Activated CD8-positive, alpha-beta memory T cell treated with anti-CD3 and anti-CD28 coated beads for 48 hours (primary cell): Measurements from ENCODE around the gene PTPRZ1.

ENCODE experiments used
- DNase-seq, 3 experiments: peaks; one replicate each; pipeline ENCODE4 v3.0.0-alpha.2; 2020; ENCODE audit warnings: low read depth in 2 of 3, low spot score in 2 of 3

Gene PTPRZ1

DNA sequence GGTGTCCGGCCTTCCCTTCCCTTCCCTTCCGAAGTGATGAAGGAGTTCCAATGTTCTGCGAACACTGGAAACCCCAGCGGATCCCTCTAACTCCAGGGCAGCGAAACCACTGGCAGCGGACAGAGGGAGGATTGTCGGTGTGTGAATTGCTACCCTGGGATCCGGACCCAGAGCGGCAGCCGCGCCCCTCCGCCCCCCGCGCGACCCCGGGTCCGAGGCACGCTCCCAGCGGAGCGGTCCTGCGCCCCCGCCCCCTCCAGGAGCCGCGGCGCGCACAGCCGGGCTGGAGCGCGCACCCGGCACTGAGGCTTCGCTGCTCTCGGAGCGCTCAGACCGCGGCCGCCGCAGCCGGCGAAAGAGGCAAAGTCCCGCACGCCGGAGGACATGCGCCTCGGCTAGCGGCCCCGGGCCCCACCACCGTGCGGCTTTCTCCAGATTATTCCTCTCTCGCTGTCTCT lies at the start of gene PTPRZ1:
Gene PTPRZ1 (plus strand): TSS at position 331 of the 458 bp plus-strand sequence. CDS start 339 bp downstream, outside the sequence.
- DNase-seq = no peak

DNA sequence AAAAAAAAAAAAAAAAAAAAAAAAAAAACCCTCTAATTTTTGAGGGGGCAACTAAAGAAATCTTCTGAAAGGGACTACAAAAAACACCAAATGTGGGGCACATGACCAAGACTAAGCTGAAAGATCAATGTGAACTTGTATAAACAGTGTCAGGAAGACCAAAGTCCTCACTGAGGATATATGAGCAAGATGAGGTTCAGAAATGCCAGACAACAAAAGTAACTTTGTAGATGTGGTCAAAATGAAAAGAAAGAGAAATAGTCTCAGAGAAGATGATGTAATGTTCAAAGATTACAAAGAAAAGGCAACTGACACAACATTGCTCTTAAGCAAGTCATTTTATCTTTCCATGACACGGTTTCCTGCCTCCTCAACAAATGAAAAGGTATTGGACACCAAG lies 48.7 kb upstream of the PTPRZ1 start:
- DNase-seq = no peak

DNA sequence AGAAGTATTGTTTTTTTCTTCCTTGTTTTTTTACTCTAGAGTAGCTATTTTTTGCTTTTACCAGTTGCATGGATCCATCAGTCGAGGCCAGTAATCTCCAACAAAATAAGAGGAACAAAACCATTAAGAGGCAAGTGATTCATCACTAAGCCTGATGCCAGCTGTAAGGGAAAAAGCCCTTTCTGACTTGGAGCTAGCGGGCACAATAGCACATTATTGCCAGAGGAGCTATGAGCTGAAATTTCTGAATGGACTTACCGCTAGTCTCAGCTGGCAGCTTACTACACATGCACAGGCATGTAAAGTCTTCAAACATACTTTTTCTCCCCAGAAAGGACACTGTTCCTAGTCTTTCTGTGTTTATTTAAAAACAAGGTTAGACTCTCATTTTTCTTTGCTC lies 41.6 kb upstream of the PTPRZ1 start:
- no peak for DNase-seq

DNA sequence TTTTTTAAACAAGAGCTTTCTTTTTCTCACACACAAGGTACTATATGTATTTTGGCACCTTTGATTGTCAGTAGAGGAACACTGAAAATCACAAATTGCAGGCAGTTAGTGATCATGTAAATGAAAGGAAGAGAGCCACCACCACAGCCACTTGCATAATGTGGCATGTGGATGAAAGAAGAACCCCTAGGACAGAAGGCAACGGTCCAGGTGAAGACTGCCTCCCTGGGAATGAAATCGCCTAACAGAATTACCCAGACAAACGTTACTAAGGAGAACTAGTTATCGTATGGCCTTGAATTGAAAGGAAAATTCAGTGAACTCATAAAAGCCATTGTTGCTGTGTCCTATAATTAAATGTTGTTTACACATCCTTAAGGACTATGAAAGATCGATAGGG lies 41.2 kb upstream of the PTPRZ1 start:
- no peak for DNase-seq

DNA sequence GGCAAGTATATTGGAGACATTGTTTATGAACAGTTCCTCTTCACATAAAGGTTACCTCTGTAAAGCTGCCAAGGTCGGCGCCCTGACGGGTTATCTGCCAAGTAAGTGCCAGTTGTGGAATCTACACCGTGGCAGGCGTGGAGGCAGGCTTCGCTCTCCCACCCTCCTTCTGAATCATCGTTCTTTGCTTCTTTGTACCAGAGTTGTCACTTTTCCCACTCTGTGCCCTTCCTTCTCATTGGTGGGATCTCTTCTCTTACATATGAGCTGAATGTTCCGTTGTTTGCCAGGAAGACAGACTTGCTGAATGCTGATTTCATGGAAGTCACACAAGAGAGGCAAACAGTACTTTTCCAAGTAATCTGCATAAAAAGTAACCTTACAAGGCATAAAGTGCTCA lies 40.6 kb upstream of the PTPRZ1 start:
- no peak for DNase-seq

DNA sequence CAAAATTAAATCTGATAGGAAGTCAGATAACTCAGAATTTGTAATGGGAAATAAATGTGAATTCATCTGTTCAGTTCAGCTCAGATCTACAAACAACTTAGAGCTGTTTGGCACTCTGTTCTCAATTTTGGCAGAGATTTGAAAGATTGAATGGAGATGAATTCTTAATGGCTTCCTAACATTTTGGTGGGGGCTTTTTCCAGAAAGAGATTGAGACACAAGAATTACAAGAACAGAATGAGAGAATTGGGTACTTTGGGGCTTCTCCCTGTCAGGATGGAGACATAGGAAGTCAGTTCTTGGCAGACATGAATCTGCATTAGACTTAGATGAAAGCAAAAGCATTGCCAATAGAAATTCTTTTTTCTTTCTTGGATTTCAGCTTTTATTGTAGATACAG lies 39.0 kb upstream of the PTPRZ1 start:
- DNase-seq = no peak

DNA sequence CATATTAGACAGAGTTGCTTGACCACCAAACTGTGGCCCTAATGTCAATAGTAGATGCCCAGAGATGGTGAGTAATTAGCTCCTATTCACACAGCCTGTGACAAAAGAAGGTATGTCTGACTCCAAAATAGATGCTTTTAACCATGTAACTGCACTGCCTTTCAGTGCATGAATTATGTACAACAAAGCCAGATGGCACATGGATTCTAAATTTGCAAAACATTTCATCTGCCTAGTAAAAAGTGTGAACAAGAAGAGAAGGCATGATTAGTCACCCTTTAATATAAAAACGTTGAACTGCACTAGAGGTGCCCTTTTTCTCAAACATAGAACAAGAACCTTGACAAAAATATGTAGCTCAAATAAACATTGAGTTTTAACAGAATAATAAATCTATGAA lies 35.5 kb upstream of the PTPRZ1 start:
- no peak for DNase-seq

DNA sequence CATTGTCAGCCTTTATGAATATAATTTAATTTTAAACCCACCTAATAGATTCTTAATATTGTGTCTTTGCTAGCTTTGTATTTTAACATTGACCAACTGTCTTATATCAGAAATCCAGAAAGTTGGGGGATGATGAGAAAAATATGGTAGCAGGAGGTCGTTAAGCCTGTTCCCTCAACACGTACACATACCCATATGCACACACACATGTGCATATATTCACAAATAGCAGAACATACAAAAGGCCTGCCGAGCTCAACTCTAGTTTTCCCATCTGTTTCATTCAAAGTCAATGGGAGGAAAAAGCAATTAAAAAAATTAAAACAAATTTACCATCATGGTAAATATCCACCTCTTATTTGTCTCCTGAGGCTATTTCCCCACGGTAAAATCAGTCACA lies 25.9 kb upstream of the PTPRZ1 start:
- DNase-seq = no peak

DNA sequence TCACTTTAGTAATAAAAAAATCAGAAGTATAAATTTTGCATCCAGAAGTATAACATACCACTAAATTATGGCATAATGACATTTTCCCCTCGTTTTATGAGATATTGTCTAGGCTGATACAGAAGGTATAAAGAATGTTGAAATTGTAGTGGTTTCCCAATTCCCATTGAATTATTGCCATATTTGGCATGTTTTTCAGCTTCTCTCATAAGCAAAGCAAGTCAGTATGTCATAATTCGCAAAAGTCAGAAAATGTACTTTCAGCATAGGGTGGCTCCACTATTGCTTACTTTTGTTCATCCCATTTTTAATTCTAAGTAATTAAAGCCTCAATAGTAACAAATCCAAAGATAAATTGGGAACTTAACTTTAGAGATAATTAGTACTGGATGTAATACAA lies 19.7 kb upstream of the PTPRZ1 start:
- DNase-seq = no peak

DNA sequence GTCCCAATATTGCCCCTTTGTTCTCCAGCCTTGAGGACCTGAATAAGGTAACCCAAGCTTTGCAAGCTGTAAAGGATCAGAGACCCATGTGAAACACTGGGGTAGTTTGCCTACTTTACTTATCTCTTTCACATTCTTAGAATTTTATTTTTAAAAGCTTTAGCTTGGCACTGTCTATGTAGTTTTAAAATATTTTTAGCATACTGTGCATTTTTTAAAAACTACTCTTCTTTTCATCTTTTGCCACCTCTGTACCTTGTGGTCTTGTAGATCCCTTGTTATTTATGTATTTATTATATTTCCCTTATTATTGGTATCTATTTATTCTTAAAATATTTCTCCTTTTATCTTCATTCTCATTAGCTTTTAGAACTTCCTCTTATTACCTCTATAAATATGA lies 12.0 kb upstream of the PTPRZ1 start:
- DNase-seq = no peak

DNA sequence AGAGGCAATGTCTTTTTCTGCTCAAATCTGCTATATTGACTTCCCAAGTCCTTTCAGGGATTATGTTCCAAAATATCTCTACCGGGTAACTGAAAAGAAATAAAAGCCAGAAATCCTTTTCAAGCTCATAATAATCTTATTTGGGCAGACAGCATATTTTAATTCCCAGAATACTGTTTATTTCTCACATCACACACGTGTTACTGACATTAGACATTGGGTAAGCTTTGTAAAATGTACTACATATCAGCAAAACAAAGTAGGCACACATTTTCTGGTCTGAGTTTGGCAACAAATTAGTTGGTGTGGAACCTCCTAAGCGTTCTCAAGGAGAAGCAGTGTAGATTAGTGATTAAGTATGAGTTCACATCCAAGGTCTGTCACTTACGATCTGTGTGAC lies 10.4 kb upstream of the PTPRZ1 start:
- no peak for DNase-seq

DNA sequence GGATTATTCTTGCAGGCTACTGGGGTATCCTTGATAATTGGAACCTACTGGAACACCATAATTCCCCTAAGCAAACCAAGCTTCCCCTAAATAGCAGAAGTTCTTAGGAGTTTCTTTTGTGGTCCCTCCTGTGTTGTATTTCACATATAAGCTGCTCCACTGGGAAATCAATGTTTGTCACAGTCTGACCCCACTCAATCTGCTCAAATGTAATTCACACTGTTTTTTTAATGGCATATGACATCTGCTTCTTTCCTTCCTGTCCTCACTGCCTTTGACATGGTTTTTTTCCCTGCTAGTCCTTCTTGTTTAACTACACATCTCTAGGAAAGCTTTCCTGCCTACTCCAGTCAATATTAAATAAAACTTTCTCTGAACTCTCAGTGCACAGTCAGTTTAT lies 1.8 kb upstream of the PTPRZ1 start:
- no peak for DNase-seq

DNA sequence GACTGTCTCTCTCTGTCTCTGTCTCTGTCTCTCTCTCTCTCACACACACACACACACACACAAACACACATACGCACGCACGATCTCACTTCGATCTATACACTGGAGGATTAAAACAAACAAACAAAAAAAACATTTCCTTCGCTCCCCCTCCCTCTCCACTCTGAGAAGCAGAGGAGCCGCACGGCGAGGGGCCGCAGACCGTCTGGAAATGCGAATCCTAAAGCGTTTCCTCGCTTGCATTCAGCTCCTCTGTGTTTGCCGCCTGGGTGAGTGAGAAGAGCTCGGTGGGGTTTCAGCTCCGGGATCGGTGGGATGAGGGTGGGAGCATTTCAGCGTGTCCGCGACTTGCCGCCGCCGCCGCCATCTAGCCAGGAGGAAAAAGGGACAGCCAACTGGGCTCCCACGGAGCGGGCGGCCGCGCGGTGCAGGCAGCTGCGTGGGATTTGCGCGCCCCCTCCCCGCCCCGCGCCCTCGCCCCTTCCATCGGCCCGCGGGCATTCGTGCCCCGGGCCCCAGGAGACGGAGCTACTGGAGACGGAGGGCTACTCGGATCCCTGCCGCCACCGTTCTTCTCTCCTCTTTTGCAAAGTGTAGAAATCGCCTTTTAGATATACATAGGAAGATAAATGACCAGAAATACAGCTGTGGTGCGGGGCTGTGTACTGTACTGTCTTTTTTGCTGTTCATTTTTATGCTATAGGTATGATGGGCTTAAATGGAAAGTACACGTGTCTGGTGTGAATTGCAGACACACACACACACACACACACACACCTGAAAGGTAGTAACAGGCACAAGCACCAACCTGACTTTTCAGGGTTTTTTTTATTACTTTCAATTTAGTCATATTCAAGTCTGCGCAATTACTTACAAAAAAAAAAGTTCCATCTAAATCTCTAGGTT lies 581 bp downstream of the PTPRZ1 start:
- no peak for DNase-seq

DNA sequence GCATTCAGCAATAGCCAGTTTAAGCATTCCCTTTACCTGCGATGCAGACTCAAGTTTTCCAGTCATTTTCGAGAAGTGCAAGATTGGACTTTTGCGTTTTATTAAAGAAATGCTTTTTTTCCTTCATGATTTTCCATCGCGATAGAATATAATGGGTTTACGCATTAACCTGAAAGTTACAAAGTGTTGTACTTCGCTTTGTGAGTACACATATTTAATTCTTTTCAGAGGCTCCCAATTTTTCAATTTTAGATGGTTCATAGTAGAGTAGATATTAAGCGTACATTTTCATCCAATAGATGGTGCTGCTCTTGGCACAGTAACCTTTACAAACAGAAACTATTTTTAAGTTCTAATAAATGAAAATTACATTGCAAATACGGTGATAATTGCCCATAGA lies 1.3 kb downstream of the PTPRZ1 start:
- DNase-seq = no peak

DNA sequence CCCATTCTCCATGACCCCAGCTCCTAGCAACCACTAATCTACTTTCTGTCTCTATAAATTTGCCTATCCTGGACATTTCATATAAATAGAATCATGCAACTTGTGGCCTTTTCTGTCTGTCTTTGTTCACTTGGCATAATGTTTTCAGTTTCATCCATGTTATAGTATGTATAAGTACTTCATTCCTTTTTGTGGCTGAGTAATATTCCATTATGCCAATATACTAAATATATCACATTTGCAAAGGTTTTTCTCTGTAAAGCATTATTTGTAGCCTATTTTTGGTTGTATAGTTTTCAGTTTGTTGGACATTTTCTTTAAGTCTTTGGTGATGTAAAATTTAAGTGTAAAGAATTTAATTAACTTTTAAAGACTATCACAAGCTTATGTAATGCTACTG lies 2.2 kb downstream of the PTPRZ1 start:
- DNase-seq = no peak

DNA sequence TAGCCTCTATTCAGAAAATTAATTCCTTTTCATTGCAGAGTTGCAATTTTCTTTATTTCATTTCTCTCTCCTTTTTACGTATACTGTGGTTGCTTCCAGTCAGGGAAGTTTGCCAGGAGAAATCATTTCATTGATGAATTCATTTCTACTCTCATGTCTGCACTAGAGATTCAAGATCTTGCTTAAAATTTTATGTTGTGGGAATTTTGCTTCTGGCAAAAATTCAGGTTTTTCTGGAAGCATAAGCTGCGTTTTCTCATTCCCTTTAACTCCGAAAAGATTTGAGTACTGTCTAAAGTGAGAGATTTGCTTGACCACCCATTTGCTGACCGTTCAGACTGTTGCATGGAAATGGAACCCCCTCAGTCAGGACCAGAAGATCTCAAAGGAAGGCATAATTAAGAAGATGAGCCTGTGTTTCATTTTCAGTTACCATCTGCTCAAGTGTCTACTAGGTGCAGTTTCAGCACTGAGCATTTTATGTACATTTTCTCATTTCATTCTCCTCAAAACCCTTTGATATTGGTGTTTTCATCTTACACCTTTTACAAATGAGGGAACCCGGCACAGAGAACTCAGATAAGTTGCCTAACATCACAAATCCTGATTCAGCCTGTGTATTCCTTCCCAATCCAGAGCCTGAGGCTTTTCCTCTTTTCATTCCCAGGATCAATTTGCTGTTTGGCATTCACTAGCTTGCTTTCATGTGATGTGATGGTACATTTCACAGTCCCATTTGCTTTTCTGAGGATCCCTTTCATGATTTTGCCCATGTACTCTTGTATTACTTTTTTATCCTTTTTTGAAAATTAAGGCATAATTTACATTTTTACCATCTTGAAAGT lies 3.9 kb downstream of the PTPRZ1 start:
- no peak for DNase-seq

DNA sequence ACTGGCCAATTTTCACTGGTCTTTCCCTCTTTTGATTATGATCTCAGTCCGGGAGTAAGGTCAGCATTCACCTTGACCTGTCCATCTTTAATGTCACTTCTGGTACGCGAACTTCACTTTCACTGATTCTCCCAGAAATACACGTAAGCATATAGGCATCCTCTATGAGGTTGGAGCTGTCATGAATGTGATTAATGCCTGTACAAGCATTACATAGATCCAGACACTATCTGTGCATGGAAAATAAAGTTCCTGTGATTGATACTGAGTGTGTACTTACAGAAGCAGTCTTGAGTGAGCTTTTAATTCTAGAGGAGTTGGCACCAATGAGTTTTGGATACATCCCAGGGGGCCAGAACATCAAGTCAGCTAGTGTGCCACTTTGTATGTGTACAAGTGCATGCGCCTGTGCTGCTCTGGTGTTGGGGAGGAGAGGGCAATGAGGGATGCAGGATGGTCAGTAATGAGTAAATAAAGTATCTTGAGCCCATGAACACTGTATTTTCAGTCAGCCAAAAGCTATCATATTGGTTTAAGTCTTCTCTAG lies 6.0 kb downstream of the PTPRZ1 start:
- DNase-seq = no peak

DNA sequence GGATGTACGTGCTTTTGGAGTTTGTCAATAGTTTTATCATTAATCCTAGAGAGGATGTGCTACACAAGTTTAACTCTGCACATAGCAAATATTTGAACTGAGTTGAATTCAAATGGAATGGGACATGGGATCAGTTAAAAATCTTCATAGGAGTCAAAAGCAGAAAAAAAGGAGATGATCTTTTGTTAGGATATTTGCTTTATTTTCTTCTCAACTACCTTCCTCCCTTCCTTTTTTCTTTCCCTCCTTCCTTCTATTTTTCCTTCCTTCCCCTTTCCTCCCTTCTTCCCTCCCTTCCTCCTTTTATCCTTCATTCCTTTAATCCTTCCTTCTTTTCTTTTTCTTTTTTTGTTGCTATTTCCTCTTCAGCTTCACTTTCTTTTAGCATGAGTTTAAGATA lies 6.6 kb downstream of the PTPRZ1 start:
- DNase-seq = no peak

DNA sequence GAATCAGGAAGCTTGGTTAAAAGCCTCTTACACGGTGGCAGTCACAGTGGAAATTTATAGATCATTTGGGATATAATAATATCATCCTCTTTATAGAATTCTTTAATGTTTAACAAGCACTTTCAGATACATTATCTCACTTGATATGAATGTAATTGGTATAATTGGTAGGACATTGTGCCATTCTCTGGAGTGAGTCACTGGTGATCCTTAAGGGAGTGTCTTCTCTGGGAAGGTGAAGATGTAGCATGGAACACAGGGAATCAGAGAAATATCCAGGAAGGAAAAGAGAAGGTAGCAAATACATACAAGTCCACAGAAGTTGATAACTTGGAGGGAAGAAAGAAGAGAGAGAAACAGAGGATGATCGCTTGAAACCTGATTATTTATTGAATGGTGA lies 9.8 kb downstream of the PTPRZ1 start:
- DNase-seq = no peak

DNA sequence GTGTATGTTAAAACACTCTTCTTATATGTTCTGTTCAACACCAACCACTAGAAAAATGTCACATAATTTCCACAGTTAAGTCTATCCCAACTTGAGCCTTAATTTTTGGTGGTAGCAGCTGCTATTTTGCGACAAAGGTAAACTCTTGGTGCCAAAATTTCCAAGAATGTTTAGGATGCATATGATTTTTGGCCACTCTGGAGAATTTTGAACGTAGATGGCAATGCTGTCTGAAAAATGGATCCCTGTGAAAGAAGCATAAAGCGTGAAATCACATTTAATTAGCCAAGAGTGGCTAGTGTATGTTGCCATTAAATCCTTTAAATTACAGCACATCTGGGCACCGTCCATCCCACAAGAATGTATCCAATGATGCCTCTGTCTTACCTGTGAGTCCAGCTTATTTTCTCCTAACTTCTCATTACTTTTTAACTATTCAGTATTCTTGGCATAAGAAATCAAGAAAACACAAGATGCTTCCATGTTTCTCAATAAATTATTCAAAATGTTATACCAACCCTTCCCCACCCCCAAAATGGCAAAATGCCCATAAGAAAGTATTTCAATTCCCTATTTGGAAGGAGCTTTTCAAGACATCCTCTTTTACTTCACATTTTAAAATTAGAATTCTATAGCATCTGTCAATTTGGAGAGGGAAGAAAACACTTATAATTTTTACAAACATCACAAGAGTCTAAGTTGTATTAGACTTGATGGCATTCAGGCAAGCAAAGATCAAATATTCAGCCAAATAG lies 12.4 kb downstream of the PTPRZ1 start:
- DNase-seq = no peak

DNA sequence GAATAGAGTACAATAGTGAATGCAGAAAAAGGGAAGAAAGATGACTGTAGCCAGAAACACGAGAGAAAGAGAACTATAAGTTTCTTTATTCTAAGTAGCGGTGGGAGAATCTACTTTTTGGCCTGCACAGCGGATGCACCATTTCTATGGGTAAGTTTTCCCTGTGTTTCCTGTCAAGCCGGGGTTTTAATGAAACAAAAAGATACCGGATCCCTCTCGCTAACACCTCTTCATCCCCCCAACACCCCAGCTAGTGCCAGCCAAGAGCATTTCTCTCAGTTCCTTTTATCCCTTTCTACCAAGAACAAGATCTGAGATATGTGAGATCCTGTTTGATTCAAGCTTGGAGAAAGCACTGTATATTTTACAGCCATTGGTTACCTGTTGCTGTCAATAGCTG lies 14.7 kb downstream of the PTPRZ1 start:
- DNase-seq = no peak
